OCI-LY1 (cell line): ENCODE data around the gene CPEB1.

Experiments used
- H2AFZ ChIP-seq: fragments of 200-600 bp; sonication (generic), shearing (Covaris generic); 2 replicates; pipeline ENCODE4 v1.6.0; 2014; ENCODE audit warnings: antibody characterized with exemption, mild to moderate bottlenecking, low read length
- H3F3A ChIP-seq: fragments of 200-600 bp; sonication (generic), shearing (Covaris generic); 2 replicates; pipeline ENCODE4 v1.6.0; 2014; ENCODE audit warnings: mild to moderate bottlenecking, antibody characterized with exemption, low read length, moderate library complexity; ENCODE audit not compliant: insufficient read depth
- H3K27ac ChIP-seq: fragments of 200-600 bp; sonication (generic); 2 replicates; pipeline ENCODE4 v1.5.1; 2014; ENCODE audit warnings: low read length, mixed run types, mild to moderate bottlenecking, low read depth; ENCODE audit not compliant: poor library complexity, severe bottlenecking
- H3K27me3 ChIP-seq: fragments of 200-600 bp; sonication (generic); 2 replicates; pipeline ENCODE4 v1.6.0; 2014; ENCODE audit warnings: antibody characterized with exemption, mild to moderate bottlenecking, low read length, moderate library complexity; ENCODE audit not compliant: insufficient read depth
- H3K36me3 ChIP-seq: fragments of 200-600 bp; sonication (generic); 2 replicates; pipeline ENCODE4 v1.6.1; 2014; ENCODE audit warnings: mild to moderate bottlenecking, antibody characterized with exemption, low read length, moderate library complexity, mixed read lengths; ENCODE audit not compliant: insufficient read depth
- H3K4me1 ChIP-seq: fragments of 200-600 bp; sonication (generic); 2 replicates; pipeline ENCODE4 v1.5.1; 2014; ENCODE audit warnings: mild to moderate bottlenecking, low read length, moderate library complexity; ENCODE audit not compliant: insufficient read depth, severe bottlenecking
- H3K4me2 ChIP-seq: fragments of 200-600 bp; sonication (generic), shearing (Covaris generic); 2 replicates; pipeline ENCODE4 v1.6.1; 2014; ENCODE audit warnings: low read length
- H3K4me3 ChIP-seq: fragments of 200-600 bp; sonication (generic); 2 replicates; pipeline ENCODE4 v1.5.1; 2014; ENCODE audit warnings: low read length, low read depth, mild to moderate bottlenecking, mixed read lengths; ENCODE audit not compliant: poor library complexity, severe bottlenecking
- H3K79me2 ChIP-seq: fragments of 200-600 bp; shearing (Covaris generic); 2 replicates; pipeline ENCODE4 v1.6.1; 2016; ENCODE audit warnings: mixed run types, low read length, mixed read lengths; ENCODE audit not compliant: insufficient read depth
- H3K9ac ChIP-seq: fragments of 200-600 bp; sonication (generic), shearing (Covaris generic); 2 replicates; pipeline ENCODE4 v1.6.1; 2014; ENCODE audit warnings: mild to moderate bottlenecking, low read length, mixed read lengths
- H3K9me2 ChIP-seq: fragments of 200-600 bp; sonication (generic), shearing (Covaris generic); 2 replicates; pipeline ENCODE4 v1.6.1; 2014; ENCODE audit warnings: low read depth, mild to moderate bottlenecking, low read length, mixed read lengths
- H3K9me3 ChIP-seq: fragments of 200-600 bp; shearing (Covaris generic); 2 replicates; pipeline ENCODE4 v1.6.1; 2014; ENCODE audit warnings: low read length, mixed read lengths
- H4K20me1 ChIP-seq: fragments of 200-600 bp; sonication (generic), shearing (Covaris generic); 2 replicates; pipeline ENCODE4 v1.6.0; 2016; ENCODE audit warnings: mild to moderate bottlenecking, low read length; ENCODE audit not compliant: insufficient read depth
- CTCF ChIP-seq: fragments of 200-600 bp; sonication (generic), shearing (Covaris generic); IDR thresholded peaks from 2 replicates; pipeline ENCODE4 v1.5.1; 2017; ENCODE audit warnings: mild to moderate bottlenecking, antibody characterized with exemption, low read length, moderate library complexity, mixed read lengths
- EZH2 ChIP-seq: fragments of 200-600 bp; sonication (generic), shearing (Covaris generic); IDR thresholded peaks from 2 replicates; pipeline ENCODE4 v1.8.0; 2017; ENCODE audit warnings: borderline replicate concordance, mixed run types, mild to moderate bottlenecking, antibody characterized with exemption, low read length, moderate library complexity, mixed read lengths

The CPEB1 gene

GRCh38 chr15:82595766-82596165 lies 51.4 kb downstream of the CPEB1 start:
- Histone ChIP-seq H3K4me3 (no peak overlapping the region), H4K20me1 (no peaks in the 10 kb centered on the region), H2AFZ (no peak overlapping the region), H3K9me2 (no peaks in the 10 kb centered on the region), H3K4me1 (no peaks in the 10 kb centered on the region), H3F3A (no peaks in the 10 kb centered on the region), H3K4me2 (no peak overlapping the region), H3K36me3 (no peaks in the 10 kb centered on the region), H3K79me2 (no peaks in the 10 kb centered on the region), H3K27ac (no peak overlapping the region), H3K9ac (no peak overlapping the region), H3K27me3 (no peaks in the 10 kb centered on the region), H3K9me3 (no peaks in the 10 kb centered on the region)
- TF ChIP-seq CTCF = no peak
- no peak for TF ChIP-seq EZH2

- Histone ChIP-seq H3K4me3 (no peak overlapping the region), H3K27ac (no peak overlapping the region), H3K79me2 (no peaks in the 10 kb centered on the region), H3K27me3 (no peaks in the 10 kb centered on the region), H3K36me3 (no peaks in the 10 kb centered on the region), H3K4me1 (no peaks in the 10 kb centered on the region), H3K9ac (no peak overlapping the region), H3K9me2 (no peaks in the 10 kb centered on the region), H3F3A (no peaks in the 10 kb centered on the region), H3K4me2 (no peak overlapping the region), H4K20me1 (no peaks in the 10 kb centered on the region), H2AFZ (no peak overlapping the region), H3K9me3 (no peaks in the 10 kb centered on the region)
- no peak for TF ChIP-seq EZH2
- TF ChIP-seq CTCF = no peak
Measured at GRCh38 chr15:82595203-82595602, 52.0 kb downstream of the CPEB1 start.

- no peaks in the 10 kb centered on the region for H4K20me1 ChIP-seq
- H3F3A ChIP-seq = no peaks in the 10 kb centered on the region
- no peak overlapping the region for H3K4me2 ChIP-seq
- H3K9me2 ChIP-seq = no peaks in the 10 kb centered on the region
- 0 out of 2 replicates have a peak, but pooled peaks cover 6% of the 10 kb centered on the region for H3K27me3 ChIP-seq
- no peaks in the 10 kb centered on the region for H3K79me2 ChIP-seq
- no peak overlapping the region for H3K9ac ChIP-seq
- no peaks in the 10 kb centered on the region for H3K4me1 ChIP-seq
- H3K27ac ChIP-seq = no peak overlapping the region
- no peak overlapping the region for H3K4me3 ChIP-seq
- H2AFZ ChIP-seq = no peak overlapping the region
- TF ChIP-seq EZH2 (no peak), CTCF (no peak)
- no peaks in the 10 kb centered on the region for H3K36me3 ChIP-seq
- H3K9me3 ChIP-seq = no peaks in the 10 kb centered on the region
Measured at GRCh38 chr15:82587805-82588204, 59.4 kb downstream of the CPEB1 start.
